Peyer's patch (tissue), 4 donors: ENCODE results near the gene TRIAP1. TPM values are rescaled to one million over a fixed set of nuclear protein-coding genes. Genes with fewer than 3 reads are reported as not detected.

Experiments
- DNase-seq, 3 donors: peaks; one replicate each; pipeline ENCODE4 v3.0.0-alpha.2; 2017 to 2019
- H3K27ac ChIP-seq, 4 donors: fragments of 200-600 bp; sonication (generic); one replicate each; pipeline ENCODE4 v1.5.1; 2016 to 2019
- H3K27me3 ChIP-seq, 2 donors: fragments of 200-600 bp; sonication (generic); one replicate each; pipeline ENCODE4 v1.5.1; 2019
- H3K36me3 ChIP-seq, 3 donors: fragments of 200-600 bp; sonication (generic); one replicate each; pipeline ENCODE4 v1.5.1; 2016 to 2019
- H3K4me1 ChIP-seq, 4 donors: fragments of 200-600 bp; sonication (generic); one replicate each; pipeline ENCODE4 v1.5.1; 2016 to 2019
- H3K4me3 ChIP-seq, 4 donors: fragments of 200-600 bp; sonication (generic); 1 replicate in 3 of 4; 2 replicates in 1 of 4; pipeline ENCODE4 v1.5.1; 2016 to 2019; ENCODE audit warnings: mild to moderate bottlenecking in 1 of 4
- H3K9me3 ChIP-seq, 4 donors: fragments of 200-600 bp; sonication (generic); one replicate each; pipeline ENCODE4 v1.5.1; 2016 to 2019; ENCODE audit warnings: mild to moderate bottlenecking in 1 of 4
- CTCF ChIP-seq, 6 experiments: fragments of 450-650 bp in 4 of 6; fragments of 200-600 bp in 2 of 6; sonication (generic) in 1 of 6; IDR thresholded peaks; one replicate each; pipeline ENCODE4 v1.5.1; 2017 to 2019; ENCODE audit warnings: antibody characterized with exemption in 6 of 6, mild to moderate bottlenecking in 3 of 6, moderate library complexity in 1 of 6
- POLR2A ChIP-seq, 2 donors: fragments of 450-650 bp; IDR thresholded peaks; one replicate each; pipeline ENCODE4 v1.5.1; 2017; ENCODE audit warnings: antibody characterized with exemption in 2 of 2, mild to moderate bottlenecking in 2 of 2, moderate library complexity in 2 of 2
- total RNA-seq, 4 donors: library from RNA; depleted of rRNA; stranded (reverse); fragments of >200 nt; gene quantifications; one replicate each; pipeline ENCODE4 v1.1.0, GENCODE V29; 2016

The TRIAP1 gene
- total RNA-seq, 4 donors from 2014 or later: 4.5 to 19.0 (median 6.4) TPM

GRCh38 chr12:120444676-120445075, 1.5 kb downstream of the TRIAP1 start:
- no peaks in the 10 kb centered on the region for H3K27me3 ChIP-seq
- no peak overlapping the region for H3K4me3 ChIP-seq
- no peak for TF ChIP-seq POLR2A (IDR thresholded peaks at IDR 0.05)
- no peak for TF ChIP-seq CTCF (IDR thresholded peaks at IDR 0.05)
- H3K4me1 ChIP-seq: peaks cover 0 to 24% (median 11%) of the 10 kb centered on the region in 4 donors
- H3K9me3 ChIP-seq: no peaks in the 10 kb centered on the region
- H3K36me3 ChIP-seq: peaks cover 0 to 56% (median 0%) of the 10 kb centered on the region in 3 donors
- no peak overlapping the region for H3K27ac ChIP-seq
- DNase-seq: no peak

GRCh38 chr12:120439646-120440247, 6.4 kb downstream of the TRIAP1 start:
- Histone ChIP-seq H3K4me3 (peak overlapping the region in 2 of 4 donors; percentile 34 to 94), H3K9me3 (no peaks in the 10 kb centered on the region), H3K27ac (peak overlapping the region in 1 of 4 donors; percentile 17), H3K36me3 (peaks cover 0 to 47% (median 0%) of the 10 kb centered on the region in 3 donors), H3K27me3 (no peaks in the 10 kb centered on the region), H3K4me1 (peaks cover 0 to 18% (median 11%) of the 10 kb centered on the region in 4 donors)
- no peak for TF ChIP-seq POLR2A (IDR thresholded peaks at IDR 0.05)
- peak in 5 of 6 experiments; percentile 44 to 80 (median 56) for TF ChIP-seq CTCF (IDR thresholded peaks at IDR 0.05)
- peak; percentile 62 to 82 (median 74) for DNase-seq

GRCh38 chr12:120438495-120439198, 7.5 kb downstream of the TRIAP1 start:
- no peak for TF ChIP-seq CTCF (IDR thresholded peaks at IDR 0.05)
- no peak for TF ChIP-seq POLR2A (IDR thresholded peaks at IDR 0.05)
- DNase-seq: no peak
- Histone ChIP-seq H3K36me3 (peaks cover 0 to 36% (median 0%) of the 10 kb centered on the region in 3 donors), H3K9me3 (no peaks in the 10 kb centered on the region), H3K27ac (peak overlapping the region; percentile 75 to 92 (median 84)), H3K27me3 (no peaks in the 10 kb centered on the region), H3K4me3 (peak overlapping the region; percentile 64 to 94 (median 75)), H3K4me1 (peaks cover 0 to 18% (median 11%) of the 10 kb centered on the region in 4 donors)

DNA sequence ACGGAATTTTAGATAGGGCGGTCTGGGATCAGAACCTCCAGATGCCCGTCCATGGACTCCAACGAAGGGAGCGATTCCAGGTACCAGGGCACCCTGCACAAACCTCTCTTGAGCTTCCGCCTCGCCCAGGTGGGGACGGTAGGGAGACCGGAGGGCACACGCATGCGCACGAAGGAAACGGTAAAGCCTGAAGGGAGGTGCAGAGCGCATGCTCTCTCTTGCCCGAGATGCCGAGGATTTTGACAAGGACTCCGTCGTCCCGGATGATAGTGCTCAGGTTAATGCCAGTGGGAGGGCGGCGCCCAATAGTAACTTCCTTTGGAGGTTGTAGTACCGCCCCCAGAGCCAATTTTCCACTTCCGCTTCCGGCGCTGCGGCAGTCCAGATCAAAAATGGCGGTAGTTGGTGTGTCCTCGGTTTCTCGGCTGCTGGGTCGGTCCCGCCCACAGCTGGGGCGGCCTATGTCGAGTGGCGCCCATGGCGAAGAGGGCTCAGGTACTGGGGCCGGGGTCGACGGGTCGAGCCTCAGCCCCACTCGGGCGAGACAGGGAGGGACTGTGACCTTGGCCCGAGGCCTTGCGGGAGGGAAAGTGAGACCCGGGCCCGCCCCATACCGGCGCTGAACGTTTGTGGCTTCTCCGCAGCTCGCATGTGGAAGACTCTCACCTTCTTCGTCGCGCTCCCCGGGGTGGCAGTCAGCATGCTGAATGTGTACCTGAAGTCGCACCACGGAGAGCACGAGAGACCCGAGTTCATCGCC, 8.3 kb downstream of the TRIAP1 start, which contains the start of gene COX6A1:
Gene COX6A1, plus strand, starts transcription at position 379 of the 760 bp plus-strand sequence. Its CDS starts 14 bp downstream, at position 393.
- H3K4me1 ChIP-seq: peaks cover 0 to 18% (median 11%) of the 10 kb centered on the region in 4 donors
- H3K4me3 ChIP-seq: peak within 1 kb of the TSS; percentile 64 to 94 (median 75)
- no peaks in the 10 kb centered on the region for H3K27me3 ChIP-seq
- TF ChIP-seq POLR2A (IDR thresholded peaks at IDR 0.05) (peak; percentile 65 to 76), CTCF (IDR thresholded peaks at IDR 0.05) (peak in 1 of 6 experiments; percentile 16)
- peak within 1 kb of the TSS; percentile 75 to 92 (median 84) for H3K27ac ChIP-seq
- H3K36me3 ChIP-seq: peaks cover 0 to 29% (median 0%) of the 10 kb centered on the region in 3 donors
- DNase-seq: peak; percentile 95 to 99 (median 96)
- H3K9me3 ChIP-seq: no peaks in the 10 kb centered on the region

- DNase-seq: no peak
- Histone ChIP-seq H3K27me3 (no peaks in the 10 kb centered on the region), H3K36me3 (no peaks in the 10 kb centered on the region), H3K9me3 (no peaks in the 10 kb centered on the region), H3K27ac (no peak overlapping the region), H3K4me3 (no peak overlapping the region), H3K4me1 (peaks cover 0 to 4% (median 0%) of the 10 kb centered on the region in 4 donors)
- TF ChIP-seq POLR2A (IDR thresholded peaks at IDR 0.05): no peak
- no peak for TF ChIP-seq CTCF (IDR thresholded peaks at IDR 0.05)
Measured at GRCh38 chr12:120432772-120433525, 13.2 kb downstream of the TRIAP1 start.
